GM12878 (cell line): ENCODE measurements around the gene HBP1. TPM values are rescaled to one million over a fixed set of nuclear protein-coding genes. Genes with fewer than 3 reads are reported as not detected.
A peak's percentile ranks its signal among the peaks of the same experiment; 100 is the strongest.

Experiments used
- ATAC-seq: fragments of 200-7000 bp; cut with Tn5 transposase; 3 replicates; pipeline ENCODE4 v1.9.1; 2020; ENCODE audit warnings: mild to moderate bottlenecking, moderate library complexity
- BruUV-seq: library from RNA; stranded (reverse); fragments of 400-500 nt; replicated peaks from 2 replicates; lab custom pipeline; 2021; lab: Mats Ljungman, UMichigan
- CTCF ChIA-PET: fragments of 300-600 bp; sonication (Branson Sonifier 250); formaldehyde crosslinking; extraction: SDS; loops from one replicate; lab custom pipeline; 2021; ENCODE audit warnings: inconsistent platforms; lab: Yijun Ruan, JAX
- POLR2A ChIA-PET: fragments of 350-600 bp; formaldehyde crosslinking; extraction: SDS; loops from one replicate; lab custom pipeline; 2021; ENCODE audit warnings: inconsistent platforms; lab: Charles Lee
- RAD21 ChIA-PET: fragments of 300-600 bp; sonication (Branson Sonifier 250); formaldehyde crosslinking; loops from one replicate; lab custom pipeline; 2023; ENCODE audit warnings: antibody characterized with exemption; ENCODE audit not compliant: unreplicated experiment; lab: Charles Lee
- SMC1A ChIA-PET: fragments of 300-600 bp; sonication (Branson Sonifier 250); formaldehyde crosslinking; loops from one replicate; lab custom pipeline; 2023; ENCODE audit not compliant: unreplicated experiment, uncharacterized antibody; lab: Charles Lee
- DNase-seq: peaks from one replicate; pipeline ENCODE4 v3.0.0-alpha.2; 2011; ENCODE audit warnings: low read depth, low spot score
- FAIRE-seq: peaks from 3 replicates; lab custom pipeline; 2011; peaks lifted over from hg19 to GRCh38; lab: Jason Lieb, UNC
- H2AFZ ChIP-seq: 2 replicates; pipeline ENCODE4 v1.6.0; 2011; ENCODE audit warnings: low read depth, low read length, control low read depth; ENCODE audit not compliant: control insufficient read depth
- H3K27ac ChIP-seq: 2 replicates; pipeline ENCODE4 v1.5.1; 2011; ENCODE audit warnings: control low read depth; ENCODE audit not compliant: control insufficient read depth, insufficient read depth
- H3K27me3 ChIP-seq, 2 experiments: replicated peaks in 1 of 2; 2 replicates each; pipeline versions ENCODE4 v1.6.0 to v1.6.1; 2011; ENCODE audit warnings: low read length in 1 of 2; ENCODE audit not compliant: control insufficient read depth in 2 of 2, insufficient read depth in 2 of 2
- H3K36me3 ChIP-seq, 2 experiments: 2 replicates each; pipeline ENCODE4 v1.5.1; 2011; ENCODE audit warnings: low read length in 1 of 2; ENCODE audit not compliant: control insufficient read depth in 2 of 2, insufficient read depth in 2 of 2
- H3K4me1 ChIP-seq: 2 replicates; pipeline ENCODE4 v1.6.1; 2011; ENCODE audit warnings: mild to moderate bottlenecking, low read length, moderate library complexity, mixed read lengths; ENCODE audit not compliant: control insufficient read depth, insufficient read depth
- H3K4me2 ChIP-seq: 2 replicates; pipeline ENCODE4 v1.6.0; 2011; ENCODE audit warnings: control low read depth; ENCODE audit not compliant: control insufficient read depth, insufficient read depth
- H3K4me3 ChIP-seq: fragments of 200-600 bp; sonication (generic); 2 replicates; pipeline ENCODE4 v1.5.1; 2016
- H3K79me2 ChIP-seq: 2 replicates; pipeline ENCODE4 v1.6.0; 2011; ENCODE audit warnings: low read length; ENCODE audit not compliant: control insufficient read depth, insufficient read depth
- H3K9ac ChIP-seq: 2 replicates; pipeline ENCODE4 v1.8.0; 2011; ENCODE audit warnings: low read length, control low read depth, mixed read lengths; ENCODE audit not compliant: control insufficient read depth, insufficient read depth
- H3K9me3 ChIP-seq: replicated peaks from 3 replicates; pipeline ENCODE4 v1.5.1; 2011; ENCODE audit warnings: mild to moderate bottlenecking, low read length; ENCODE audit not compliant: control insufficient read depth, insufficient read depth
- H4K20me1 ChIP-seq: 2 replicates; pipeline ENCODE4 v1.6.0; 2011; ENCODE audit not compliant: control insufficient read depth, insufficient read depth
- HDAC6 ChIP-seq: fragments of 200-600 bp; sonication (generic); IDR thresholded peaks from one replicate; pipeline ENCODE4 v1.8.0; 2017; ENCODE audit warnings: antibody characterized with exemption; ENCODE audit not compliant: unreplicated experiment
- LARP7 ChIP-seq: fragments of 450-650 bp; IDR thresholded peaks from 2 replicates; pipeline ENCODE4 v1.6.1; 2017; ENCODE audit warnings: mild to moderate bottlenecking
- MYB ChIP-seq: fragments of 150-350 bp; IDR thresholded peaks from 2 replicates; pipeline ENCODE4 v1.6.1; 2014; ENCODE audit warnings: mild to moderate bottlenecking, low read depth, low read length, borderline replicate concordance
- NFIC ChIP-seq: IDR thresholded peaks from 2 replicates; pipeline ENCODE4 v1.6.1; 2012; ENCODE audit warnings: low read depth, mild to moderate bottlenecking, inconsistent platforms, low read length, moderate library complexity
- NFYB ChIP-seq: IDR thresholded peaks from 2 replicates; pipeline ENCODE4 v1.6.1; 2011; ENCODE audit warnings: low read depth, mild to moderate bottlenecking, low read length, improper control_type of control experiment, moderate library complexity; ENCODE audit not compliant: insufficient read depth
- NR2C2 ChIP-seq: IDR thresholded peaks from 2 replicates; pipeline ENCODE4 v1.6.1; 2011; ENCODE audit warnings: borderline replicate concordance, low read depth; ENCODE audit not compliant: control insufficient read depth, insufficient read length
- PKNOX1 ChIP-seq: fragments of 450-650 bp; IDR thresholded peaks from 2 replicates; pipeline ENCODE4 v1.6.1; 2016; ENCODE audit warnings: mild to moderate bottlenecking
- POLR2AphosphoS5 ChIP-seq: IDR thresholded peaks from 2 replicates; pipeline ENCODE4 v1.6.1; 2011; ENCODE audit warnings: mild to moderate bottlenecking, low read length, inconsistent platforms
- RAD21 ChIP-seq: IDR thresholded peaks from 2 replicates; pipeline ENCODE4 v1.6.1; 2011; ENCODE audit warnings: mild to moderate bottlenecking, low read depth, low read length, moderate library complexity; ENCODE audit not compliant: insufficient read depth
- RFX5 ChIP-seq: IDR thresholded peaks from 2 replicates; pipeline ENCODE4 v1.6.1; 2011; ENCODE audit warnings: low read depth, low read length, improper control_type of control experiment
- SIN3A ChIP-seq: IDR thresholded peaks from 2 replicates; pipeline ENCODE4 v1.6.1; 2012; ENCODE audit warnings: low read depth, low read length, improper control_type of control experiment
- SIX5 ChIP-seq: IDR thresholded peaks from 2 replicates; pipeline ENCODE4 v1.6.1; 2011; ENCODE audit warnings: mild to moderate bottlenecking, low read depth, low read length, moderate library complexity; ENCODE audit not compliant: severe bottlenecking
- SMAD5 ChIP-seq: IDR thresholded peaks from 2 replicates; pipeline ENCODE4 v1.6.1; 2016; ENCODE audit warnings: antibody characterized with exemption, low read depth
- USF2 ChIP-seq: IDR thresholded peaks from 2 replicates; pipeline ENCODE4 v1.6.1; 2011; ENCODE audit warnings: low read depth, low read length, improper control_type of control experiment, borderline replicate concordance
- ZNF217 ChIP-seq: fragments of 450-650 bp; IDR thresholded peaks from 2 replicates; pipeline ENCODE4 v1.6.1; 2017; ENCODE audit warnings: antibody characterized with exemption, mild to moderate bottlenecking
- ZNF274 ChIP-seq: IDR thresholded peaks from one replicate; pipeline ENCODE4 v1.8.0; 2011; ENCODE audit not compliant: insufficient read length, insufficient read depth
- ZNF384 ChIP-seq: IDR thresholded peaks from 2 replicates; pipeline ENCODE4 v1.6.1; 2012; ENCODE audit warnings: low read depth, mild to moderate bottlenecking, low read length, improper control_type of control experiment, borderline replicate concordance
- WGBS: methylation state at CpG from one replicate; pipeline ENCODE4 v1.1.6; 2016; ENCODE audit warnings: low lambda C conversion rate; ENCODE audit not compliant: insufficient replicate concordance, insufficient coverage; ENCODE audit errors: missing lambda C conversion rate; 5-methylcytosine and 5-hydroxymethylcytosine counted together
- in situ Hi-C: fragments of 300-500 bp; cut with MboI; formaldehyde crosslinking; loops from 9 replicates; pipeline ENCODE4 v1.14.3; 2018; ENCODE audit warnings: mixed read lengths
- intact Hi-C: fragments of 100-400 bp; cut with micrococcal nuclease; formaldehyde crosslinking; loops from one replicate; pipeline ENCODE4 v1.14.2; 2022; ENCODE audit not compliant: unreplicated experiment
- polyA plus RNA-seq, 11 experiments: library from polyadenylated mRNA; depleted of rRNA in 4 of 11; unstranded in 6 of 11; stranded (reverse) in 5 of 11; fragments of >200 nt; fragmentation: Nextera tagmentation in 4 of 11; fragmentation: Illumina TruSeq in 1 of 11; extraction: Ambion mirVana in 4 of 11; extraction: Trizol in 1 of 11; gene quantifications; 1 replicate in 1 of 11; 2 replicates in 10 of 11; pipeline versions ENCODE4 v1.2.1 to v1.2.3, GENCODE V29; 2011 to 2016; ENCODE audit warnings: inconsistent platforms in 2 of 11, missing spikeins in 2 of 11, low read depth in 1 of 11
- total RNA-seq, 4 experiments: library from RNA; depleted of rRNA in 3 of 4; stranded (reverse); fragments of >200 nt in 3 of 4; fragmentation: Illumina TruSeq in 1 of 4; extraction: Trizol in 1 of 4; gene quantifications; 2 replicates each; pipeline versions ENCODE4 v1.2.1 to v1.2.3, GENCODE V29; 2013 to 2021

HBP1 gene
- total and polyA plus RNA-seq, 10 of the 15 experiments (the other 5 are each of a cell fraction or from before 2014, with no cell fraction given): 5.8 to 30.9 (median 9.4) TPM

- TF ChIP-seq USF2: no peak
- TF ChIP-seq RAD21: peak; percentile 69
- no peak for TF ChIP-seq RFX5
- no peak for TF ChIP-seq SIX5
- no peak for TF ChIP-seq ZNF217
- TF ChIP-seq HDAC6: no peak
- no peak for TF ChIP-seq PKNOX1
- TF ChIP-seq ZNF384: peak; percentile 44; the same call in 1 of the 2 replicates
- TF ChIP-seq SMAD5: no peak
Measured at GRCh38 chr7:107150375-107151073, 18.3 kb upstream of the HBP1 start (continued).

- ChIA-PET RAD21 (interaction anchor here (1.2 to 6.1 kb wide), 6 partner anchors 18 to 358 kb away, joined by 3 to 47 read pairs (median 4); no protein-coding TSS in a partner anchor), SMC1A (interaction anchor here (1.2 to 8.0 kb wide), 8 partner anchors 15 to 367 kb away, joined by 3 to 142 read pairs (median 5); partner anchors contain the start of gene HBP1), CTCF (interaction anchor here (1.0 to 8.7 kb wide), 16 partner anchors 15 to 728 kb away, joined by 3 to 203 read pairs (median 5); no protein-coding TSS in a partner anchor), POLR2A (no interaction called here)
- intact Hi-C loops (loop anchor here (10.0 kb wide), 2 partner anchors 487 to 977 kb away; partner anchors contain the start of gene CCDC71L), in situ Hi-C loops (no loop called here)
- Histone ChIP-seq H3K4me3 (no peak overlapping the region), H3K27ac (no peak overlapping the region), H3K27me3 (no peaks in the 10 kb centered on the region; a peak in 2 of 4 replicates), H3K4me1 (no peaks in the 10 kb centered on the region), H3K9ac (no peak overlapping the region), H3K36me3 (no peaks in the 10 kb centered on the region), H3K4me2 (no peak overlapping the region), H3K79me2 (no peaks in the 10 kb centered on the region), H4K20me1 (no peaks in the 10 kb centered on the region), H3K9me3 (no peaks in the 10 kb centered on the region), H2AFZ (no peak overlapping the region)
- BruUV-seq: no TSS peak
- 71% methylated on average over 7 of the region's 7 CpGs for WGBS
- DNase-seq: no peak
- ATAC-seq: no peak
- no peak for FAIRE-seq
- TF ChIP-seq LARP7: no peak
- no peak for TF ChIP-seq ZNF384
- no peak for TF ChIP-seq USF2
- TF ChIP-seq NFIC: no peak
- no peak for TF ChIP-seq NR2C2
- no peak for TF ChIP-seq POLR2AphosphoS5
- no peak for TF ChIP-seq MYB
- TF ChIP-seq NFYB: no peak
- TF ChIP-seq SIX5: no peak
- no peak for TF ChIP-seq ZNF274
- no peak for TF ChIP-seq SIN3A
Measured at GRCh38 chr7:107151538-107151937, 17.3 kb upstream of the HBP1 start.
